ENCODE results near the gene ZNF318.

DNA sequence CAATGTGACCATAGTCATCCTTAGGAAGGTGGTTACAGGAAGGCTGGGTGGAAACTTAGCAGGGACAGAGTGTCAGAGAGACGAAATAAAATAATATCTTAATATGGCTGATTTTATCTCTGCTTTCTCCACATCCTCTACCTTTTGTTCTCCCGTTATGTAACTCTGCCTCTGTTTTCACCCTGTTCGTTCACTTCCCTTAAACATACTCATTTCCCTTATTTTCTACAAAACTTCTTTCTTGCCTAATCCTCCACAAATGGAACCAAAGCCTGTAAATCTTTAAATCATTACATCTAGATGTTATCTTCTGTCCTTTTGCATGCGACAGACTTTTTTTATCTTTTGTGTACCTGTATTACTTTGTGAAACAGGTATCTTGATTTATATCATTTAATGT, 37.6 kb downstream of the ZNF318 start:
- TF ChIP-seq NFYB (CRISPR knock-in tag; conservative IDR thresholded peaks at IDR 0.05; ENCODE audit: low read depth) (no peak), CREB1 (CRISPR knock-in tag; IDR thresholded peaks at IDR 0.05) (no peak), CREM (CRISPR knock-in tag; IDR thresholded peaks at IDR 0.05) (no peak), GABPB1 (CRISPR knock-in tag; IDR thresholded peaks at IDR 0.05) (no peak), ZNF416 (CRISPR knock-in tag; IDR thresholded peaks at IDR 0.05) (no peak), ETV6 (CRISPR knock-in tag; IDR thresholded peaks at IDR 0.05) (no peak), ZNF219 (CRISPR knock-in tag; IDR thresholded peaks at IDR 0.05; ENCODE audit: borderline replicate concordance) (no peak), SMAD3 (CRISPR knock-in tag; IDR thresholded peaks at IDR 0.05; ENCODE audit: borderline replicate concordance) (no peak), NFATC4 (CRISPR knock-in tag; IDR thresholded peaks at IDR 0.05) (no peak), FOXJ3 (CRISPR knock-in tag; IDR thresholded peaks at IDR 0.05; ENCODE audit: borderline replicate concordance) (no peak)
- TF ChIP-seq, protein P1, sequence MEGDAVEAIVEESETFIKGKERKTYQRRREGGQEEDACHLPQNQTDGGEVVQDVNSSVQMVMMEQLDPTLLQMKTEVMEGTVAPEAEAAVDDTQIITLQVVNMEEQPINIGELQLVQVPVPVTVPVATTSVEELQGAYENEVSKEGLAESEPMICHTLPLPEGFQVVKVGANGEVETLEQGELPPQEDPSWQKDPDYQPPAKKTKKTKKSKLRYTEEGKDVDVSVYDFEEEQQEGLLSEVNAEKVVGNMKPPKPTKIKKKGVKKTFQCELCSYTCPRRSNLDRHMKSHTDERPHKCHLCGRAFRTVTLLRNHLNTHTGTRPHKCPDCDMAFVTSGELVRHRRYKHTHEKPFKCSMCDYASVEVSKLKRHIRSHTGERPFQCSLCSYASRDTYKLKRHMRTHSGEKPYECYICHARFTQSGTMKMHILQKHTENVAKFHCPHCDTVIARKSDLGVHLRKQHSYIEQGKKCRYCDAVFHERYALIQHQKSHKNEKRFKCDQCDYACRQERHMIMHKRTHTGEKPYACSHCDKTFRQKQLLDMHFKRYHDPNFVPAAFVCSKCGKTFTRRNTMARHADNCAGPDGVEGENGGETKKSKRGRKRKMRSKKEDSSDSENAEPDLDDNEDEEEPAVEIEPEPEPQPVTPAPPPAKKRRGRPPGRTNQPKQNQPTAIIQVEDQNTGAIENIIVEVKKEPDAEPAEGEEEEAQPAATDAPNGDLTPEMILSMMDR (IDR thresholded peaks at IDR 0.05): no peak
- TF ChIP-seq, protein P2, sequence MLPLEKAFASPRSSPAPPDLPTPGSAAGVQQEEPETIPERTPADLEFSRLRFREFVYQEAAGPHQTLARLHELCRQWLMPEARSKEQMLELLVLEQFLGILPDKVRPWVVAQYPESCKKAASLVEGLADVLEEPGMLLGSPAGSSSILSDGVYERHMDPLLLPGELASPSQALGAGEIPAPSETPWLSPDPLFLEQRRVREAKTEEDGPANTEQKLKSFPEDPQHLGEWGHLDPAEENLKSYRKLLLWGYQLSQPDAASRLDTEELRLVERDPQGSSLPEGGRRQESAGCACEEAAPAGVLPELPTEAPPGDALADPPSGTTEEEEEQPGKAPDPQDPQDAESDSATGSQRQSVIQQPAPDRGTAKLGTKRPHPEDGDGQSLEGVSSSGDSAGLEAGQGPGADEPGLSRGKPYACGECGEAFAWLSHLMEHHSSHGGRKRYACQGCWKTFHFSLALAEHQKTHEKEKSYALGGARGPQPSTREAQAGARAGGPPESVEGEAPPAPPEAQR (CRISPR knock-in tag; IDR thresholded peaks at IDR 0.05): no peak
- TF ChIP-seq, protein P3, sequence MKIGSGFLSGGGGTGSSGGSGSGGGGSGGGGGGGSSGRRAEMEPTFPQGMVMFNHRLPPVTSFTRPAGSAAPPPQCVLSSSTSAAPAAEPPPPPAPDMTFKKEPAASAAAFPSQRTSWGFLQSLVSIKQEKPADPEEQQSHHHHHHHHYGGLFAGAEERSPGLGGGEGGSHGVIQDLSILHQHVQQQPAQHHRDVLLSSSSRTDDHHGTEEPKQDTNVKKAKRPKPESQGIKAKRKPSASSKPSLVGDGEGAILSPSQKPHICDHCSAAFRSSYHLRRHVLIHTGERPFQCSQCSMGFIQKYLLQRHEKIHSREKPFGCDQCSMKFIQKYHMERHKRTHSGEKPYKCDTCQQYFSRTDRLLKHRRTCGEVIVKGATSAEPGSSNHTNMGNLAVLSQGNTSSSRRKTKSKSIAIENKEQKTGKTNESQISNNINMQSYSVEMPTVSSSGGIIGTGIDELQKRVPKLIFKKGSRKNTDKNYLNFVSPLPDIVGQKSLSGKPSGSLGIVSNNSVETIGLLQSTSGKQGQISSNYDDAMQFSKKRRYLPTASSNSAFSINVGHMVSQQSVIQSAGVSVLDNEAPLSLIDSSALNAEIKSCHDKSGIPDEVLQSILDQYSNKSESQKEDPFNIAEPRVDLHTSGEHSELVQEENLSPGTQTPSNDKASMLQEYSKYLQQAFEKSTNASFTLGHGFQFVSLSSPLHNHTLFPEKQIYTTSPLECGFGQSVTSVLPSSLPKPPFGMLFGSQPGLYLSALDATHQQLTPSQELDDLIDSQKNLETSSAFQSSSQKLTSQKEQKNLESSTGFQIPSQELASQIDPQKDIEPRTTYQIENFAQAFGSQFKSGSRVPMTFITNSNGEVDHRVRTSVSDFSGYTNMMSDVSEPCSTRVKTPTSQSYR (CRISPR knock-in tag; IDR thresholded peaks at IDR 0.05): no peak

Data from WTC11 (cell line).